CD4-positive, alpha-beta T cell treated with Interleukin-17A for 4 hours (primary cell): ENCODE results near the gene BRAF.
"Not testable (repeated sequence)": the region's sequence is repeated elsewhere in the genome, so short reads cannot be mapped to it uniquely, and the experiment has no call there.

ENCODE experiments used
- DNase-seq: peaks from one replicate; pipeline ENCODE4 v3.0.0-alpha.2; 2020; ENCODE audit warnings: mixed read lengths

The BRAF gene

DNA sequence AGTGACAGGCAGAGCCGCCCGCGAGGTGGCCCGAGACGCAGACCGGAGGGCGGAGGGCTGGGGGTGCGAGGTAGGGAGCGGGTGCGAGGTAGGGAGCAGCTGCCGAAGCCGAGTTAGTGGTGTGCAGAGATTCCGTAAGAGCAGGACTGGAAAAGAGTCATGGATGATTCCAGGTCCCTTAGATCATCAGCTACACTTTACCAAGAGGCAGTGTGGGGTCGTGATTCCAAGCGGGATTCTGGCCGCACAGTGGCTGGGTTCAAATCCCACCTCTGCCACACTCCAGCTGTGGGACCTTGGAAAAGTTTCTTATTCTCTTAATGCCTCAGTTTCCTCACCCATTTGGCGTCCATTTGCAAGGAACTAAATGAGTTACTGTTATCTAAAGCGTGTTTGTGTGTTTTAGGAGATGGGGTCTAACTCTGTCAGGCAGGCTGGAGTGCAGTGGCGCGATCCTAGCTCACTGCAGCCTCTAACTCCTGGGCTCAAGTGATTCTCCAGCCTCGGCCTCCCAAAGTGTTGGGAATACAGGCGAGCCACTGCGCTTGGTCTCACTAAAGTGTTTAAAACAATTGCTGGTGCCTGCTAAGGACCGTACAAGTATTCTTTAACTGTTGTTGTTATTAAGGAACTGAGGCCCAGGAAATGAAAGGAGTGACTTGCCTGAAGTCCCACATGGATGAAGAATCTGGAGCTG lies 227.1 kb downstream of the BRAF start:
- no peak for DNase-seq

DNA sequence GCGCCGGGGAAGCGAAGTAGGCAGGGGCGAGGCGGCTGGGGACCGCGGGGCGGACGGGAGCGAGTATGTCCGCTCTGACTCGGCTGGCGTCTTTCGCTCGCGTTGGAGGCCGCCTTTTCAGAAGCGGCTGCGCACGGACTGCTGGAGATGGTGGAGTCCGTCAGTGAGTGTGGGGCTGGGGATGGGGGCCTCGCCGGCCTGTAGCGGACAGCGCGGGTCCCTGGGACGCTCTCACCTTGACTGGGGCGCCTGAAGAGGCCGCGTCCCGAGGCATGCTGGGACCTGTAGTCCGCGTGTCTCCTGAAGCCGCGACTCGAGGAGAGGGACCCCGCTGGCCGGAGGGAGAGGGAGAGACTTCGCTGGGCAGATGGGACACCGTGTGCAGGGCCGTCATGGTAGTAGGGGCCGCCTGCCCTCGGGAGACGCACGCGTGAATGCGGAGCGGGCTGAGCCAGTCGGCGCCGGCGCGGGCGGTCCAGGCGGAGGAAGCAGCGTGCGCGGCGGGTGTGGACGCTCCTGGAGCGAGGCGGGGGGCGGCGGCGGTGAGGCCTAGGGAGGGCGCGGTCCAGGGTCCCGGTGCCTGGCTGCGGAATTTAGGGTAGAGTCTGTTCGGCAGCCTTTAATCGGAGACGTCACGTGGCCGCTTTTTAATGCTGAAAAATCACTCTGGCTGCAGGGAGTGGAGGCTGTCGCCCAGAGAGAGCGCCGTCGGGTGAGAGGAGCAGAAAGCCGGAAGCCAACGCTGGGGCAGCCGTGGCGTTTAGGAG lies 227.9 kb downstream of the BRAF start, which contains the start of gene NDUFB2:
NDUFB2 (plus strand) TSS at position 29 of the 767 bp plus-strand sequence; CDS start at position 66, 37 bp downstream.
- DNase-seq: peak; percentile 72

DNA sequence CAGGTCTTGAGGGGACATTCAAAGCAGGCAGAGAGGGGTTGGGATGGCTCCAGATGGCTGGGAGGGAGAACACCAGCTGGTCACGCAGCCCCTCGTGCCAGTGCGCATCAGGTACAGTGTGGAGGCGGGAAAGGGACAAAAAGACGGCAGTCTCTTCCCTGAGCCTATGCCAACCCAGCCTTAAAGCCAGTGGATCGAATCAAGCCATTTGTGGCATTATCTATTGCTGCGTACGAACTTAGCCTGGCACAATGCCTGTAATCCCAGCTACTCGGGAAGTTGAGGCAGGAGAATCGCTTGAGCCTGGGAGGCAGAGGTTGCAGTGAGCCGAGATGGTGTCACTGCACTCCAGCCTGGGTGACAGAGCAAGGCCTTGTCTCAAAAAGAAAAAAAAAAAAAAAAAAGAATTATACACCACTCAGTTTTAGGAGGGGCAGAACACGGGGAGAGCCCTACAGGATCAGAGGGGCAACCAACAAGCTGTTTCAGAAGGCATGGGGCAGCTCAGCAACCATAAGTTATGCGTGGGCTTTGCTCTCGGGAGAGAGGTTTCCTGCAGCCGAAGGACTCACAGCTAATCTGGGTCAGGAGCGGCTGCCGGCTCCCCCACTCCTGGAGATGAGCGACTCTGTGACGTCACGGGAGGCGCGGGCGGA lies 228.6 kb downstream of the BRAF start:
- DNase-seq: peak; percentile 97

DNA sequence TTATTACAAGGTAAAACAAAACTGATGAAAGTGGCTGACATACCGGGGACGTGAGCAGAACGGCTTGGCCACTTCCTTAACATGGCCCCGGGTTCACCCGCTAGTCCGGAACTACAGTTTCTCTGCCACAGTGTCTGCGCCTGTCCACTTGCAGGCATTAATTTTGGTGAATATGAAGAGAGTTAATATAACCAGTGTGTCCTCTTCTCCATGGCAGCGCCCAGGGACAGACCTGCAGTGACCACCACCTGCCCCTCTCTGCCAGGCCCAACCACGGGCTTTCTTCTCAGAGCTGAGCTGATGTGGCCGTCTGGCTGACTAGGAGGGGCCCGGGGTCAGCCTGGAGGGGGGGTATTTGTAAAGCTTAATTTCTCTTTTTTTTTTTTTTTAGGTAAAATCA lies 229.3 kb downstream of the BRAF start:
- no peak for DNase-seq

DNA sequence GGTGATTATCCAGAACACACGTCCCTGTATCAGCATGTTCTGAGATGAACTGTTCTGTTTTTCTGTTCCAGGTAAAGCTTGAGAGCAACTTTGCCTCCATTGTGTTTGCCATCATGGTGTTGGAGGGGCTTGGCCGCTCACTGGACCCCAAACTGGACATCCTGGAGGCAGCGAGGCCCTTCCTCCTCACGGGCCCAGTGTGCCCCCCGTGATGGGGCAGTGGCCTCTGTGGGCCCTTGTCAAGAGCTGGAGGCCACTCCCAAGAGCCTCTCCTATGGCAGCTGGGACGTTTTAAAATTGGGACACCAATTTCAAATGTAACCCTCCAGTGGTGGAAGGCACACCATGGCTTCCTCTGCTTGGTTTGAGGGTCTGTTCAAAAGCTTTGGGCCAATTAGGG lies 230.1 kb downstream of the BRAF start:
- DNase-seq: no peak

DNA sequence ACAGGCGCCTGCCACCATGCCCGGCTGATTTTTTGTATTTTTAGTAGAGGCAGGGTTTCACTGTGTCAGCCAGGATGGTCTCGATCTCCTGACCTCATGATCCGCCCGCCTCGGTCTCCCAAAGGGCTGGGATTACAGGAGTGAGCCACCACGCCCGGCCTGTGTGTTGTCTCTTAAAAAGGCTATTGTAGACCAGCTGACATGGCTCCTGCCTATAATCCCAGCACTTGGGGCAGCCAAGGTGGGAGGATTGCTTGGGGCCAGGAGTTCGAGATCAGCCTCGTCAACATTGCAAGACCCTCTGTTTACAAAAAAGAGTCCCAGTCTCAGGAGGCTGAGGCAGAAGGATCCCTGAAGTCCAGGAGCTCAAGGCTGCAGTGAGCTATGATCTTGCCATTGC lies 230.9 kb downstream of the BRAF start:
- DNase-seq: not testable (repeated sequence)

DNA sequence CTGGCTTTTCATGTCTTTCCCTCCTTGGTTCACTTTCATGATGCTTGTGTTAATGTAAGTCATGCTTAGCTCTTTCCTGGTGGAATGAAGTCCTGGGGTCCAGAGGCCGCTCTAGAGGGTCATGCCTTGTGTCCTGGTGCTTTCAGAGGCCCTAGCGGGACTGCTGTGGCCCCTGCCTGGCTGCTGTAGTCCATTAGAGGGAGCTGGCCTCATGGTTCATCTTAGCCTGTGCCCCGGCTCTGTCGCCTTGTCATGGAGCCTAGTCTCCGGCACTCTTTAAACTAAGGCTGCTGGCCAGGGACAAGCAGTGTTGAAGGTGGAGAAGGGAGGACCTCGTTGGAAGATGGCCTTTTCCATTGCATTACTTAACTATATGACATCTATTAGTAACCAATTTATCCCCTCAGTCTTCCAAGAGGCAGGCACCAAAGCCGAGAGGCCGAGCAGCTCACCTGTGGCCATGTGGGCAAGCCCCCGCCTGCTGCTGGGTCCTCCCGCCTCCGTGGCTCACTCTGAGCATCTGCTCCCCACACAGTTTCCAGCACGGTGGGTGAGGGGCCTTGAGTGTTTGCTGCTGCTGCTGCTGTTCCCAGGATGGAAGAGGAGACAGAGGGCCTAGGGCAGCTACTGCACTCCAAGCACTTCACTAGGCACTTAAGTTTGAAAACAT lies 233.2 kb downstream of the BRAF start:
- no peak for DNase-seq

DNA sequence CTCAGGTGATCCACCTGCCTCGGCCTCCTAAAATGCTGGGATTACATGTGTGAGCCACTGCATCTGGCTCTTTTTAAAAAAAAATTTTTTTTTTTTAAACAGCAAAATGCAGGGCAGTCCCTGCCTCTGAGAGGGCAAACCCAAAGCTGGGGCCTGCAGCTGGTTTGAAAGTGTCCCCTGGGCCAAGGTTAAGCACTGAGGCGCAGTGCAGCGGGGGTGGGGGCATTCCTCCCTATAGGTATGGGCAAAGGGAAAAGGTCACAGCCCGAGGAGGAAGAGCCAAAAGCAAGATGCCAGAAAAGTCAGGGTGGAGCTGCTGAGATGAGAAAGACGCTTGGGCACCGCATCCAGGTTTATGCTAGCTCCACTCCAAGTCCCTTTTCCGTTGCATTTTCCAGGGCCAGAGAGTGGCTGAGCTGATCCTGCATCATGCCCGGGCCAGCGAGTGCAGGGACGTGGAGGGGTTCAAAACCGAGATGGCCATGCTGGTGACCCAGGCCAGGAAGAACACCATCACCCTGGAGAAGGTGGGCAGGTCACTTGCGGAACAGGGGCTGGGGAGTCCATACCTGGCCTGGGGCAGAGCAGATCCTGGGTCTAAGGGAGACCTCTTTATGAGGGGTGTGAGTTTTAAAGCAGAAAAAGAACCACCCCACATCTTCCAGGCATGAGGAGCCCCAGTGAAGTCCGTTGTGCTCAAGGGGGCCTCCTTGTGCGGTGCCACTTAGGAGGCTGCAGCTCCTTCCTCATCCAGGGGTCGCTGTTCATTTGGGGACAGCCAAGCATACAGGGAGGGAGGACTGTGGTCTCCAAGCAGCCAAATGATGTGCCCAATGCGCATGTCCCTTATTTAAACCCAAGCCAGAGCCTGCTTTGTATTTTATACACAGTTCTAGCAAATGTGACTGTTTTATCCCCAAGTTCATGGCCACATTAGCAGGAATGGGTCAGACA lies 235.3 kb downstream of the BRAF start:
- DNase-seq: no peak

DNA sequence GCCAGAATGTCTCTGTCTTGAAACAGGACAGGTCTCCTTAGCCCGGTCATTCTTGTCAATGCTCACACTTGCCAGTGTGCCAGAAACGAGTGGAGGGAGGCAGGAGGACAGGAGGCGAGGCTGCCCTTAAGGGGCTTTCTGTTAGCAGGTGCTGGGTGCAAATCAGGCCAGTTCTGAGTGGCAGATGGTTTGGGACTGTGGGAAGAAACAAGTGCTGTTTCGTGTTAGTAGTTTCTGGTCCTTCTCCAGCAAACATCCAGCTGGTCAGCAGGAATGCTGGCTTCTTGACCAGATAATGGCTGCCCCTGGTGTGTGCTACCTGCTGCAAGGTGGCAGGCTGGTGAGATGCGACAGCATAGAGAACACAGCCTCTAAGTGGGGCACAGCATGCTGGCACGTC lies 236.4 kb downstream of the BRAF start:
- no peak for DNase-seq

DNA sequence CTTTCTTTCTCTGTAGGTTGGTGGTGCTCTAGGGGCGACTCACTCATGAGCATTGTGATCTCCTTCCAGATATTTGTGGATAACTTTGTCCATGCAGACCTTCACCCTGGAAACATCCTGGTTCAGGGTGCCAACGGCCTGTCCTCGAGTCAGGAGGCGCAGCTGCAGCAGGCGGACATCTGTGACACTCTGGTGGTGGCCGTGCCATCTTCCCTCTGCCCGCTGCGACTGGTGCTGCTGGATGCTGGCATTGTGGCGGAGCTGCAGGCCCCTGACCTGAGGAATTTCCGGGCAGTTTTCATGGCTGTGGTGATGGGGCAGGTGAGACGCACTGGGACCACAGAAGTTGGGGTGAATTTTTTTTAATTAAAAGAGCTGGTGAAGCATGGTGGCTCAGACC lies 237.8 kb downstream of the BRAF start:
- DNase-seq: no peak

DNA sequence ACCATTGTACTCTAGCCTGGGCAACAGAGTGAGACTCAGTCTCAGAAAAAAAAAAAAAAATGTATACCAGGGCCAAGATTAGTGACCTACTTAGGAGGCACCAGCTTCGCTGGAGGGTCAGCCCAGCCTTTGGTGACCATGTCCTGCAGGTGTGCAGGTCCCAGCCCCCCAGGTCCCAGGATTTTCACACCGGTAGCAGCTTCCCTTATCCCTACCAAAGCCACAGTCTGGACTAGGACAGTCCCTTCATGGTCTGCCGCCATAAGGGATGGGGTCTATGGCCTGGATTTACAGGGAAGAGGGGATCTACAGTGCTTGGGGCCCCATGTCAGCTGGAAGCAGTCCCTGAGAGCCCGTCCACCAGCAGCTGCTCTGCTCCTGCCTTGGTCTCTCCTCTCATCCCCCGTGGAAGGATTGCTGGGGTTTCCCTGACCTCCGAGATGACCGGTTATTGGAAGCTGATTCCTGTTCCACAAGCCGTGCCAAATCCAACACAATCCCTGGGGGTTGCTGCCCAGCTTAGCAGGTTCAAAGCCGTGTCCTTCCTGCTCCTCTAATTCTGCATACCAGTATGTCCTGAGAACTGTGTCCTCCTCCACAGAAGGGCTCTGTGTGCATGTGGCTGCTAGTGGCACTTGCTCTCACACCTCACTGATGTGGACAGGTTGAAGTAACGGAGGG lies 239.2 kb downstream of the BRAF start:
- DNase-seq: no peak

DNA sequence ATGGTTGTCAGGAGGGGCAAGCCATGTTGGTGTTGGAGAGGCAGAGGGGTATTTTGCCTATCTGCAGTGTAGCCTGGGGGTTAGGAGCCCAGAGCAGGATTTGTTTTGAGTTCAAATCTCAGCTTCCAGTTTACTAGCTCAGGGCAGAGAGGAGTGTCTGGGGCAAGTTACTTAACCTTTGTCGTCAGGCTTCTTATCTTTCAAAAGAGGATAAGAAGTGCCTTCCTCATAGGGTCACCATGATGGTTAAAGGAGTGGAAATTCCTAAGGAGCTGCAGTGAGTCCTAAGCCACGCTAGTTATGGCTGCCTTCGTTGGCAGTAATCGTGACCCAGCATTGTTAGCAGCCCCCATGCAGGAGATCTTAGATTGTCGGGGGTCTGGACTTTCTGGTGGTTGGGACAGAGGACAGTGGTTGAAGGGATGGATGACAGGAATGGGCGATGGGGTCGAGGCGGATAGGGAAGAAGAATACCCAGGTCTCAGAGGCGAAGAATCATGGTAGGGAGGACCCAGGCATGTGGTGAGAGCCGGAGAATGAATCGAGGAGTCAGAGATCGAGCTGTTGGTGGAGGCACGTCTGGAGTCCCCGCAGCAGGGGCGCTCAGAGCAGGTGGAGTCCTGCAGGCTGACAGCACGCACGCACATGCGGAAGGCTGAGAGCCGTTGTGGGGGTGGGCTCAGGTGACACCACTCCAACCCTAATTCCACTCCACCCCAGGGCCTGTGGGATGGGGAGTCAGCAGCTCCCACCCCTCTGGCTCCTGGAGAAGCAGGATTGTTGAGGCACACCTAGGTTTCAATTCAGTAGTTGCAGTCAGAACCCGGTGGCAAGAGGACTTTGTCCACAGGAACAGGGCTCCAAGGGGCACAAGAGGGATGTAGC lies 240.4 kb downstream of the BRAF start:
- DNase-seq: no peak

DNA sequence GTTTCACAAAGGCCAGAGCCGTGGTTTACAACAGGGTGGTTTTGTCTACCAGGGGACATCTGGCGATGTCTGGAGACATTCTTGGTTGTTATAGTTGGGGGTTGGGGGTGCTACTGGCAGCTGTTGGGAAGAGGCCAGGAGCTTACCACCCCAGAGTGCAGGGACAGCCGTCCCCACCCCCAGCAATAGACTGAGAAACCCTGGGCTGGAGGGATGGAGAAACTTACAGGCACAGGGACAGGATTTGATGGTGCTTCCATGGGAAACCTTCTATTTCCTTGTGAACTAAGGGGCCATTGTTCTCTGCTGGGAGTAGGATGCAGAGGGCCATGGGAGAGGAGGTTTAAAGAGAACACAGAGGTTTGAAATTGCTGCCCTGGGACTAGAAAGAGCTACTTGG lies 241.1 kb downstream of the BRAF start:
- no peak for DNase-seq

DNA sequence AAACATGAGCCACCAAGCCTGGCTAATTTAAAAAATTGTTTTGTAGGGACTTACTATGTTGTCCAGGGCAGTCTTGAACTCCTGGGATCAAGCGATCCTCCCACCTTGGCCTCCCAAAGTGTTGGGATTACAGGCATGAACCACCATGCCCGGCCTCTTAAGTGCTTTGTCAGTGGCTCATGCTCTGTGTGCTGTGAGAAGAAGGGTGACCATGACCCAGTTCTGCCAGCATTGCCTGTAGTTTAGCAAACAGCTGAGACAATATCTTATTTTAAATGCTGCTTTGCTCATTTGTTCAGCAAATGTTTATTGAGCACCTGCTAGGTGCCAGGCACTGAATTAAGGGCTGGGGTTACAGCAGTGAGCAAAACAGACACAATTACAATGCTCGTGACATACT lies 243.0 kb downstream of the BRAF start:
- DNase-seq: no peak

DNA sequence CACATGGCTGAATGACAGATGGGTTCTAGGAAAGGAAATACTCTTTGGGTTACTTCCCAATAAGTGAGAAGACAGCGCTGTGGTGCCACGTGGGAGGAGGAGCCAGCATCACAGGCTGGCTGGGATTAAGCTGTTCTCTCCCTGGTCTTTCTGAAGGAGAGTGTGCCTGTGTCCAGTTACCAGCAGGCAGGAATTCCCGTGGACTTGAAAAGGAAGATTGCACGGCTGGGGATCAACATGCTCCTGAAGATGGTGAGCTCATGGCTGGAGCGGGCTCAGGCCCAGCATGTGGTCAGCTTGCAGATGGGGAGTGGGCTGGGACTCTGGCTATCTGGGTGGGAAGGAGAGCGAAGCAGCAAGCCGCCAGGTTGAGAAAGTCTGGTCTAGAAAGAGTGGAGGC lies 243.8 kb downstream of the BRAF start:
- DNase-seq: no peak

DNA sequence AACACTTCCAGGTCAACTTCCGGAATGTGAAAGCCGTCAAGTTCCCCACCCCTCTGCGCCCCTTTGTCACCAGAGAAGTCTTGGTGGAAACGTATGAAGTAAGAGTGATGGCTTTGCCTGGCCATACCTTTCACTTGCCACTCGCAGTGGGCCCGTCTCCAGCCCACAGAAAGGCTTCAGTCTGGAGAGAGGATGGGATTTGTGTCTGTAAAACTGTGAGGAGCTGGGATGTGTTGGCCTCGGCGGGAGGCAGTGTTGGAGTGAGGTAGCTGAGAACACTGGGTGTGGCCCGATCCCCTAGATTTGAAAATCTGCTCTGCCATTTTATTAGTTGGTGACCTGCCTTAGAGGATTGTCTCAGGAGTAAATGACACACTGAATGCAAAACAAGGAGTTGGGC lies 245.5 kb downstream of the BRAF start:
- no peak for DNase-seq

DNA sequence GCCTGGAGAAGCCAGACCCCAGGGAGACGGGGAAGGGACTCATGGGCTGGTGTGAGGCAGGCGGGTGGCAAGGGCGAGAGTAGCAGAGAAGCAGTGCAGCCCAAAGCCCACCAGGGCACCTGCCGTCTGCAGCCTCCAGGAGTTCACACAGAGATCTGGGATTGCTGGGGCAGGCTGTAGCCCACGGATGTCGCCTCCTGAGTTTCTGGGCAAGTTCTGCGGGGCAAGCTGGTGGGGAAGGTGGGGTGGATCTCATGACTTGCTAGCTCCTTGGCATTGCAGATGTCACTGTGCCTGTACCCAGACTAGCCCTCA lies 246.0 kb downstream of the BRAF start:
- DNase-seq: no peak

DNA sequence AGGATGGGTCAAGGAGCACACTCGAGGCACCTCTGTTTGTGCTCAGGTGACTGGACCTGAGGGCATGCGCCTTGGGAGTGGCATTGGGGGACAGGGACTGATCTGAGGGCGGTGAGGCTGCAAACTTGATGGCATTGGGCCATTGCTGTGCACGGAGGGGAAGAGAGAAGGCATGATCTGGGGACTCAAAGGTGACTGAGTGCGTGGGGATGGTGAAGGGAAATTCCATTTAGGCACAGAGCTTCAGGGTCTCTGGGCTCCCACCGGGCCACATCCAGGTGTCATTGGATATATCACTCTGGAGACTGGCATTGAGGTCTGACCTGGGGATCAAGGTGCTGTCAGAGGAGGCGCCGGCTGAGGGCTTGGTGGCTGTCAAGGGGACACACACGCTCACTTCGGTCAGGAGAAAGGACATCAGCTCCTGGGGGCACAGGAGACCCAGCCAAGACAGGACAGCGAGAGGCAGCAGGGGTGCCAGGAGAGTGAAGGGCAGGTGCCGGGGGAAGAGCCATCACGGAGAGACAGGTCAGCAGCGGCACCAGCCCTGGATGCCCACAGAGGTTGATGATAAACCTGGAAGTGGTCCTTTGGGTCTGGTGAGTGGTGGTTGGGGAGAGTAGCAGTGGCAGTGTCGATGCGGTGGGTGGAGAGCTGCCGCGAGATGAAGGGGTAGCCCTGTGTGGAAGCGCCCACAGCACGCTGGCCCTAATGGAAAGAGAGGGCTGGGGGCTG lies 246.5 kb downstream of the BRAF start:
- no peak for DNase-seq

DNA sequence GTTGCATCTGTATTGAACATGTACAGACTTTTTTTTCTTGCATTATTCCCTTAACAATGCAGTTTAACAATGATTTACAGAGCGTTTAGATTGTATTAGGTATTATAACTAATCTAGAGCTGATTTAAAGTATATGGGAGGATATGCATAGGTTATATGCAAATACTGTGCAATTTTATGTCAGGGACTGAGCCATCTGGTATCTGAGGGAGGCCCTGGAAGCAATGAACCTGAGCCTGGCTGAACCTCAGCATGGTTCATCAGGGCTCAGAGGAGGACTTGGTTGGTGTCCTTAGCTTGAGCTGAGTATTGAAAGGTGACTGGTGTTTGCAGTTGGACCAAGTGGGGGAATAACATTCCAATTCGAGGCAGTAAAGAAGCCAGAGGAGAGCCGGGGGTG lies 247.2 kb downstream of the BRAF start:
- DNase-seq: no peak

DNA sequence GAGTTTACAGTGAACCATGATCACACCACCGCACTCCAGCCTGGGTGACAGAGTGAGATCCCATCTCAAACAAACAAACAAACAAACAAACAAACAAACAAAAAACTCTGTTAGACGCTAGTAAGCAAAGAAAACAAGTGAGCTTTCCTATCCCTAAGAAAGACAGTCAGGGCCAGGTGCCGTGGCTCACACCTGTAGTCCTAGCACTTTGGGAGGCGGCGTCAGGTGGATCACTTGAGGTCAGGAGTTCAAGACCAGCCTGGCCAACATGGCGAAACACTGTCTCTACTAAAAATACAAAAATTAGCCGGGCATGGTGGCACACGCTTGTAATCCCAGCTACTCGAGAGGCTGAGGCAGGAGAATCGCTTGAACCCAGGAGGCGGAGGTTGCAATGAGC lies 247.8 kb downstream of the BRAF start:
- DNase-seq: not testable (repeated sequence)
